Measurements from ENCODE around the gene ALKBH5. TPM values are rescaled to one million over a fixed set of nuclear protein-coding genes. Genes with fewer than 3 reads are reported as not detected.
A peak's percentile ranks its signal among the peaks of the same experiment; 100 is the strongest.

ALKBH5 gene
- total RNA-seq, 1 donor: 108 TPM

DNA sequence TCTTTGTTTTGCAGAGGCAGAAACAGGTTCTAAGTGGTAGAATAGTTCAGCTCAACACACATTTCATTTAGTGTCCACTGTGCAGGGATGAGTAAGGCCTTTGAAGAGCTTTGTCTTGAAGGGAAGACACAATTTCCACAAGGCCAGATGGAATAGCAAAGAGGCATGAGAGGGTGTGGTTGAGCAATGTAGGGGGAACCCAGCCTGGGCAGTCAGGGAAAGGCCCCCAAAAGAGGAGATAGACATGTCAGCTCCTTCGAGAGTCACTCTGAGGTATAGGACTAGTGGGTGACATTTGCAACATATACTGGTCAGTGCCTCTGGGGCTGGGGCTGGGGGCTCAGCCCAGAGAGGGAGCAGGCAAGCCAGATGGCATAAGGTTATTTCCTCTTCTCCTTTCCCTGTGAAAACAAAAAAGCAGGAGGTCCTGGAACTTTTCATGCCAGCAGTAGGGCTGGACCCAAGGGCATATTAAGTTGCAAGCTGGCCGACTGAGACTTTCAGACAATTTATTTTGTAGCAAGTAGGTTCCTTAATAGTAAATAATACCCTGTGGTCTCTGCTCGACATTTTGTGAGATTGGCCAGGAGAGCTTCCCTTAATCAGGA is 7.1 kb downstream of the ALKBH5 start:
- no peak for DNase-seq (ENCODE audit: low read depth)
- TF ChIP-seq, protein P1, sequence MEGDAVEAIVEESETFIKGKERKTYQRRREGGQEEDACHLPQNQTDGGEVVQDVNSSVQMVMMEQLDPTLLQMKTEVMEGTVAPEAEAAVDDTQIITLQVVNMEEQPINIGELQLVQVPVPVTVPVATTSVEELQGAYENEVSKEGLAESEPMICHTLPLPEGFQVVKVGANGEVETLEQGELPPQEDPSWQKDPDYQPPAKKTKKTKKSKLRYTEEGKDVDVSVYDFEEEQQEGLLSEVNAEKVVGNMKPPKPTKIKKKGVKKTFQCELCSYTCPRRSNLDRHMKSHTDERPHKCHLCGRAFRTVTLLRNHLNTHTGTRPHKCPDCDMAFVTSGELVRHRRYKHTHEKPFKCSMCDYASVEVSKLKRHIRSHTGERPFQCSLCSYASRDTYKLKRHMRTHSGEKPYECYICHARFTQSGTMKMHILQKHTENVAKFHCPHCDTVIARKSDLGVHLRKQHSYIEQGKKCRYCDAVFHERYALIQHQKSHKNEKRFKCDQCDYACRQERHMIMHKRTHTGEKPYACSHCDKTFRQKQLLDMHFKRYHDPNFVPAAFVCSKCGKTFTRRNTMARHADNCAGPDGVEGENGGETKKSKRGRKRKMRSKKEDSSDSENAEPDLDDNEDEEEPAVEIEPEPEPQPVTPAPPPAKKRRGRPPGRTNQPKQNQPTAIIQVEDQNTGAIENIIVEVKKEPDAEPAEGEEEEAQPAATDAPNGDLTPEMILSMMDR (IDR thresholded peaks at IDR 0.05; ENCODE audit: insufficient read depth, low read length): no peak
- H3K4me3 ChIP-seq (ENCODE audit: low read depth, low read length): no peak overlapping the region

DNA sequence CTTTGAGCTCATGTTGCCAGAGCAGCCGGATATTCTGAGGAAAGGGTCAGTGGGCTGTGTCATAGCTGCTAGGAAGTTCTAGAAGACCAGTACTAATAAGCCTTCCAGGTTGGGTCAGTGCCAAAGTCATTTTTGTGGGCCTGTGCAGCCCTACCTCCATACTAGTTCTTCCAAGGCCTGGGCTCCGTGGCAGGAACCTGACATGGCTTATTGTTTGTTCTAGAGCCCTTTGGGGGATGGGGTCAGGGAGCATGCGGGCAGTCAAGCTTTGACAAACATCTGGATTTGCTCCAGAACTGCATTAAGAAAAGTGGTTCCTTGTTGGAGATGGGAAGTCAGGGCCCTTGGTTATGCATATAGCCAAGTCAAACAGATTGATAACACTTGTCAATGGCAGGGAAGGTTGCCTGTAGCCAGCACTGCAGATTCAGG is 7.6 kb downstream of the ALKBH5 start:
- peak; percentile 37 for DNase-seq (ENCODE audit: low read depth)
- no peak overlapping the region for H3K4me3 ChIP-seq (ENCODE audit: low read depth, low read length)
- TF ChIP-seq, protein P1 (IDR thresholded peaks at IDR 0.05; ENCODE audit: insufficient read depth, low read length): no peak

DNA sequence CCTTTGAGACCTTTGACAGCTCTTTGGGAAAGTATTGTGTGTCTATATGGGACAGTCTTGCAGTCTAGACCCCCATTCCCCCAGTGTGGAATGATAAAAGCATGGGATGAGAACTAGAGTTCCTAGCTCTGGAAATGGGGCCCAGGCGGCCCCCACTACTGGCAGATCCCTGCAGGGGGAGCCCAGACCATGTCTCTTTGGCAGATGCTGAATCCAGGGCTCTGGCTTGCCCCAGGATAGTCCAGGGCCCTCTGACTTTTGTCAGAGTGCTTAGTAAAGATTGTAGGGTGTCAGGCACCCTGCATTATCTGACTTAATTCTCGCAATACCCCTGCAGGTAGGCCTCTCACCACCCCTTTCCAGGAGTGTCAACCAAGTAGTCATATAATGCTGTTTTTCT is 8.3 kb downstream of the ALKBH5 start:
- H3K4me3 ChIP-seq (ENCODE audit: low read depth, low read length): no peak overlapping the region
- DNase-seq (ENCODE audit: low read depth): no peak
- TF ChIP-seq, protein P1 (IDR thresholded peaks at IDR 0.05; ENCODE audit: insufficient read depth, low read length): peak; percentile 49

DNA sequence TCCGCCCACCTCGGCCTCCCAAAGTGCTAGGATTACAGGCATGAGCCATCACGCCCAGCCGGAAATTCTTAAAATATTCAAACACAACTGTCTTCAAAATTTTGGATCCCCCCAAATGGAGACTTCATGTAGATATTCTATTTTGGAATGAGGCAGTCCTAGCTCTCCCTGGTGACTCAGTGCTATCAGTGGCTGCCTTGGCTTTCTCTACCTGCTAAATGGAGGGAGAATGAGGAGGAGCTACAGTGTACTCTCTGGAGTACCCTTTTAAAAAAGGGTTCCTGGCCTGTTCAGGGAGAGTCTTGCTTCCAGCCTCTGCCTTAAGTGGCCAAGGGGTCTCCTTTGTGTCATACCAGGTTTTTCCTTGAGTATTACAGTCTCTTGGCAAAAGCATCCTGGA is 10.8 kb downstream of the ALKBH5 start:
- H3K4me3 ChIP-seq (ENCODE audit: low read depth, low read length): no peak overlapping the region

DNA sequence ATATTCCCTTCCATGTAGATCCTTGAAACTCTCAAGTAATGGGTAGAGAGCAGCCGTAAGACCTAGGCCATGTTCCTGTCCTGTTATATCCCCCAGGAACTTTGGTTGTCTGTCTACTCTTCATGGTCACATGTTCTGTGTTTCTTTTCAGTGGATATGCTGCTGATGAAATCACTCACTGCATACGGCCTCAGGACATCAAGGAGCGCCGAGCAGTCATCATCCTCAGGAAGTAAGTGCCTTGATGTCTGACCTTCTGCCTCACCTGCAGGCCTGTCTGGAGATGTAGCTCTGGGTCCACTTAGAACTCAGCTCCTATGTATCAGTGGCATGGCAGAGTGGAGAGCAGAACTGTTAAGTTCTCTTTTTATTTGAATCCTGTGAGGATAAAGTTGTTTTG is 11.2 kb downstream of the ALKBH5 start:
- DNase-seq (ENCODE audit: low read depth): no peak
- no peak overlapping the region for H3K4me3 ChIP-seq (ENCODE audit: low read depth, low read length)
- TF ChIP-seq, protein P1 (IDR thresholded peaks at IDR 0.05; ENCODE audit: insufficient read depth, low read length): no peak

More for the DNA sequence above, 10.8 kb downstream of the ALKBH5 start:
- TF ChIP-seq, protein P1 (IDR thresholded peaks at IDR 0.05; ENCODE audit: insufficient read depth, low read length): no peak
- DNase-seq (ENCODE audit: low read depth): no peak

DNA sequence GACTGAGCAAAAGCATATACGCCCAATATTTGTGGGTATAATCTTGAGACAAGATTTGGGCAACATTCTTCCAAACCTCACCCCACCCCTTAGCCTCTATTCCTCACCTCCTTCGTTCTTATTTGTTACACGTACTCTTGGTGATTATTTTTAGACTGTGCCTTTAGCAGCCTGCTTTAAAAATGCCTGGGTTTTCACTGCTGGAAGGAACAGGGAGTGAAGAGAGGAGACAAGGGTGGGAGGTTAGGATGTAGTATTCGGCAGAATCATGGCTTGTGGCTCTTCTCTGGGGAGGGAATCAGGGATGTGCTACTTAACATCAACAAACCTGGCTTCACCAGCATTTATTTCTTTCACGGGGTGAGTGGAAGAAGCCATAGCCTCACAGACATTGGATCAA is 11.6 kb downstream of the ALKBH5 start:
- no peak for DNase-seq (ENCODE audit: low read depth)
- H3K4me3 ChIP-seq (ENCODE audit: low read depth, low read length): no peak overlapping the region
- TF ChIP-seq, protein P1 (IDR thresholded peaks at IDR 0.05; ENCODE audit: insufficient read depth, low read length): no peak
